GM12873 (cell line): Measurements from ENCODE around the gene CEP85L.

Experiments
- CTCF ChIP-seq: IDR thresholded peaks from 2 replicates; pipeline ENCODE4 v1.5.1; 2012; ENCODE audit warnings: low read depth, mild to moderate bottlenecking, moderate library complexity, low read length, control low read depth; ENCODE audit not compliant: insufficient read depth; ENCODE audit errors: missing control alignments

Gene CEP85L

DNA sequence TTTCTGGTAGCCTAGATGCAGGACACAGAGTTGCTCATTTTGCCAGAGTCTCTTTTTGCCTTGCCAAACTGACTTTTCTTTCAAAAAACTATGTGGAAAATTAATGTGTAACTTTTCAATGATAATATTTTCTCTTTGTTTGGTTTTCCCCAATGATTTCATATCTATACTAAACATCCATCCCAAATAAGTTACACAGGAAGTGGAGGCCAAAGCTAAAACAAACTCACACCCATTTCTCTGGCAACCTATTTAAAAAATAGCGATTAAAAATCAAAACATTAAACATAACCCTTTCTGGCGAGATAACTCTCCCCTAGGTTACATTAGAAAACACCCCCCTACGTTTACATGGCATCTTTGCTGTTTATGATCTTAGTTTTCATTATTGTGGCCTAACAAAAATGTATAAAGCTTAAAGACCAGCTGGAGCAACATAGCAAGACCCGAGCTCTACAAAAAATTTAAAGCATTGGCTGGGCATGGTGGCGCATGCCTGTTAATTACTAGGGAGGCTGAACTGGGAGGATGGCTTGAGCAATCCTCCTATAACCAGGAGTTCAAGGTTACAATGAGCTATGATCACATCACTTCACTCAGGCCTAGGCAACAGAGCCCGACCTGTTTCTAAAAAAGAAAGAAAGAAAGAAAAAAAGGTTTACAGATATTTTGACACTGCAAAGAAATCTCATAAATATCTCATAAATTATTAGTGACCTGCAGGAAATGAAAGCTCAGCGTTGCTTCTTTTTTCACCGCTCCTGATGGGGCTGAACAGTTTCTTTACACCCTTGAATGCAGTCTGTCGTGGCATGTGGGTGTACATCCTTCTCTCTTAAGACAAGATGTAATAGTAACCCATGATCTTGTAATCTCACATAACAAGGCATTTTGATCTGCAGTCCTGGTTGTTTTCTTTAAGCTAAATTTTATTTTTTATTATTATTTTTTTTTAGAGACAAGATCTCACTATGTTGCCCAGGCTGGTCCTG, 32.8 kb upstream of the CEP85L start:
- TF ChIP-seq CTCF: no peak

DNA sequence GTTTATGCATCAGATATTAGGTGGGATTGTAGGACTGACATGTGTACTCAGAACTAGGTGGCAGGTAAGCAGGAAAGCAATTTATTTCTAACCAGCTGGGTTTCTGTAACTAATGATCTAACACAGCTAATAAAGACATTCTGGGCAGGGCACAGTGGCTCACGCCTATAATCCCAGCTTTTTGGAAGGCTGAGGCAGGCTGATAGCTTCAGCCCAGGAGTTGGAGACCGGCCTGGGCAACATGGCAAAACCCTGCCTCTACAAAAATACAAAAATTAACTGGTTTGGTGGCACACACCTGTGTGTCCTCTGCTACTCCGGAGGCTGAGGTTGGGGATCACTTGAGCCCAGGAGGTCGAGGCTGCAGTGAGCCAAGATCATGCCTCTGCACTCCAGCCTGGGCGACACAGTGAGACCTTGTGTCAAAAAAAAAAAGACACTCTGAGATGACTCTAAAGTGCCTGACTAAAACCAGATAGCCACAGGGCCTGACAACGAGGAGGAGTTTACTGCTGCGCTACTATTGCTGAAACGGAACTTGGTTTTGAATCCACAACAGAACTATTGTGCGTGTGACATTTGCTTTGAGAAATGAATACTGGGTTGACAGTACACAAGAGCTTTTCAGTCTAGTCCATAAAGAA, 29.2 kb upstream of the CEP85L start:
- TF ChIP-seq CTCF: no peak

DNA sequence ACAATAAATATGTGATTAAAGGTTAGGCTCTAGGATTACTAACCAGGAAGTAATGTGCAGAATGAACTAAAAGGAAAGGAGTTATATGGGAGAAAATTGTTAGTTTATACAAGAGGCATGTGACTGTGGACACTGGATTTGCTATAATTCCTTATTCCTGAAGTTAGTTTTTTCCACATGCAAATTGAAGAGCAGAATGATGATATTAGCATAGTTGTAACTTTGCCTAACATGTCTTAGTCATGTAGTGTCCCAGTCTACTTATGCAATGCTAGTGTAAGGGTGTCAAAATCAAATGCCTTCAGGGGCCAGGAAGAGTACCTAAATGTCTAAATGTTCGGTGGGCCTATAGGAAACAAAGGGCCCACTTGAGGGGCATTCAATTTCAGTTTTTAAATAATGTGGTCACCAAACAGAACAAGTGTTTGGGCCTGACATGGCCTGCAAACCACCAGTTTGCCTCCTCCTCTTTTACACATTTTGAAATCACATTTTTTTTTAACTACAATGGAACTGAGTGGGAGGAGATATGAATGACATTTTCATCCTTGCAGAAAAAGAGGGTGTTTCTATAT, 28.0 kb upstream of the CEP85L start:
- no peak for TF ChIP-seq CTCF

GRCh38 chr6:118678866-118679265, 27.5 kb upstream of the CEP85L start:
- no peak for TF ChIP-seq CTCF

- TF ChIP-seq CTCF: no peak
These were observed 25.8 kb upstream of the CEP85L start for GRCh38 chr6:118677193-118677592.

GRCh38 chr6:118675225-118675624, 23.8 kb upstream of the CEP85L start:
- TF ChIP-seq CTCF: no peak

- no peak for TF ChIP-seq CTCF
These were observed 23.4 kb upstream of the CEP85L start for GRCh38 chr6:118674772-118675171.
